ENCODE data around the gene HOMER2. TPM values are rescaled to one million over a fixed set of nuclear protein-coding genes. Genes with fewer than 3 reads are reported as not detected.

Gene HOMER2
- total and polyA plus RNA-seq, 2 experiments from 2014 or later, result 10.8 to 23.9 TPM

DNA sequence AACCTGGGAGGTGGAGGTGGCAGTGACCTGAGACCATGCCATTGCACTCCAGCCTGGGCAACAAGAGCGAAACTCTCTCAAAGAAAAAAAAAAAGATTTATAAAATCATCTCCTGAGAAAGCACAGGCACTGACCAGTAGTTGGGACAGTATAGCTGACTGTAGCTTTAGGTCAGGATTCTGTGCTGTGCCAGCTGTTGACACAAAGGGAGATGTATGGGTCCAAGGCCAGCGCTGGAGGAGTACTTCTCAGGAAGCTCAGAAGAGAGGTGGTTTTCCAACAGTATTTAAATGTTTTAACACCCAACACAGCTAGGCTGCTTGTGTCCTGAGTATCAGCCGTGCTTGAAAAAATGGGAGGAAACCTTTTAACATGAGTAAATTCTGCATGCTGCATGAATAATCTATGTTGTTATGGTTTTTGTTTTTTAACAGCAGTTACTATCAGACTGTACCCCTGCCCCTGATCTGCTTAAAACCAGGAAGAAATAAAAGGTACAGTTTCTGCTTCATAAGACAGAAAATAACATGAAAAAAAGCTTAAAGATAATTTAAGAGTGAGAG, 40.0 kb upstream of the HOMER2 start:
- H3K27me3 ChIP-seq (ENCODE audit: insufficient read depth), result no peaks in the 10 kb centered on the region
- H3K4me3 Mint-ChIP-seq, result no peak overlapping the region
- no peaks in the 10 kb centered on the region; the same call in 2 of the 3 replicates for H3K9me3 Mint-ChIP-seq
- peaks cover 10% of the 10 kb centered on the region for H3K36me3 ChIP-seq (ENCODE audit: insufficient read depth)
- no peak for ATAC-seq
- H3K4me1 Mint-ChIP-seq, result no peaks in the 10 kb centered on the region; the same call in 2 of the 3 replicates
- H3K27me3 Mint-ChIP-seq (ENCODE audit: insufficient read depth, low read depth, poor library complexity), result peaks cover 5% of the 10 kb centered on the region
- no peaks in the 10 kb centered on the region for H3F3A ChIP-seq (replicated peaks; ENCODE audit: low read depth)
- H3K79me2 ChIP-seq (replicated peaks; ENCODE audit: insufficient read depth), result peaks cover 8% of the 10 kb centered on the region; the same call in 1 of the 2 replicates
- H2AFZ ChIP-seq, result no peak overlapping the region
- TF ChIP-seq EZH2phosphoT487 (IDR thresholded peaks at IDR 0.05; ENCODE audit: unreplicated experiment) (no peak), CREB1 (CRISPR knock-in tag; IDR thresholded peaks at IDR 0.05; ENCODE audit: low read depth) (no peak)
- TF ChIP-seq, protein P1, sequence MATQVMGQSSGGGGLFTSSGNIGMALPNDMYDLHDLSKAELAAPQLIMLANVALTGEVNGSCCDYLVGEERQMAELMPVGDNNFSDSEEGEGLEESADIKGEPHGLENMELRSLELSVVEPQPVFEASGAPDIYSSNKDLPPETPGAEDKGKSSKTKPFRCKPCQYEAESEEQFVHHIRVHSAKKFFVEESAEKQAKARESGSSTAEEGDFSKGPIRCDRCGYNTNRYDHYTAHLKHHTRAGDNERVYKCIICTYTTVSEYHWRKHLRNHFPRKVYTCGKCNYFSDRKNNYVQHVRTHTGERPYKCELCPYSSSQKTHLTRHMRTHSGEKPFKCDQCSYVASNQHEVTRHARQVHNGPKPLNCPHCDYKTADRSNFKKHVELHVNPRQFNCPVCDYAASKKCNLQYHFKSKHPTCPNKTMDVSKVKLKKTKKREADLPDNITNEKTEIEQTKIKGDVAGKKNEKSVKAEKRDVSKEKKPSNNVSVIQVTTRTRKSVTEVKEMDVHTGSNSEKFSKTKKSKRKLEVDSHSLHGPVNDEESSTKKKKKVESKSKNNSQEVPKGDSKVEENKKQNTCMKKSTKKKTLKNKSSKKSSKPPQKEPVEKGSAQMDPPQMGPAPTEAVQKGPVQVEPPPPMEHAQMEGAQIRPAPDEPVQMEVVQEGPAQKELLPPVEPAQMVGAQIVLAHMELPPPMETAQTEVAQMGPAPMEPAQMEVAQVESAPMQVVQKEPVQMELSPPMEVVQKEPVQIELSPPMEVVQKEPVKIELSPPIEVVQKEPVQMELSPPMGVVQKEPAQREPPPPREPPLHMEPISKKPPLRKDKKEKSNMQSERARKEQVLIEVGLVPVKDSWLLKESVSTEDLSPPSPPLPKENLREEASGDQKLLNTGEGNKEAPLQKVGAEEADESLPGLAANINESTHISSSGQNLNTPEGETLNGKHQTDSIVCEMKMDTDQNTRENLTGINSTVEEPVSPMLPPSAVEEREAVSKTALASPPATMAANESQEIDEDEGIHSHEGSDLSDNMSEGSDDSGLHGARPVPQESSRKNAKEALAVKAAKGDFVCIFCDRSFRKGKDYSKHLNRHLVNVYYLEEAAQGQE (IDR thresholded peaks at IDR 0.05; ENCODE audit: unreplicated experiment), result no peak
- no peaks in the 10 kb centered on the region for H3K4me1 ChIP-seq (ENCODE audit: insufficient read depth)
- H3K36me3 Mint-ChIP-seq (ENCODE audit: low read depth), result peaks cover 30% of the 10 kb centered on the region
- no peak overlapping the region for H3K27ac ChIP-seq (ENCODE audit: low read depth)
- H3K4me3 ChIP-seq, result no peak overlapping the region
- no peaks in the 10 kb centered on the region for H3K9me2 ChIP-seq (ENCODE audit: insufficient read depth)
- H4K20me1 ChIP-seq (replicated peaks; ENCODE audit: insufficient read depth), result 0 out of 2 replicates have a peak, but pooled peaks cover 5% of the 10 kb centered on the region
- H3K4me2 ChIP-seq, result no peak overlapping the region
- DNase-seq (ENCODE audit: low spot score), result no peak
- H3K27ac Mint-ChIP-seq, result no peak overlapping the region

DNA sequence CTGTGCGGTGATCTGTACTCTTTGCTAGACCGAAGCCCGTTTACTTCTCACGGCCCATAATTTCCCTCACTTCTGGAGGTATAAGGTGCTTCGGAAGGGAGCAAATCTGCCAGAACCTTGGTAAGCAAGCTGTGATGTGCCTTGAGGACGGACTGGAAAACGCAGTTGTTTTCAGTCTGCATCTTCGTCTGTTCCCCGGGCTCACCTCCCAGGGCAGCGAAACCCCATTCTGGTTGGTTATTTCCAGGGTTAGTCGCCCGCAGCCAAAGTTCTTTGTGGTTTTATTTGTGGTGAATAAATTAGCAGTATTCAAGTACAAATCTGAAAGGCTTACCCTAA, 33.9 kb upstream of the HOMER2 start:
- H3K4me3 Mint-ChIP-seq, result peak overlapping the region; percentile 99
- TF ChIP-seq, protein P2, sequence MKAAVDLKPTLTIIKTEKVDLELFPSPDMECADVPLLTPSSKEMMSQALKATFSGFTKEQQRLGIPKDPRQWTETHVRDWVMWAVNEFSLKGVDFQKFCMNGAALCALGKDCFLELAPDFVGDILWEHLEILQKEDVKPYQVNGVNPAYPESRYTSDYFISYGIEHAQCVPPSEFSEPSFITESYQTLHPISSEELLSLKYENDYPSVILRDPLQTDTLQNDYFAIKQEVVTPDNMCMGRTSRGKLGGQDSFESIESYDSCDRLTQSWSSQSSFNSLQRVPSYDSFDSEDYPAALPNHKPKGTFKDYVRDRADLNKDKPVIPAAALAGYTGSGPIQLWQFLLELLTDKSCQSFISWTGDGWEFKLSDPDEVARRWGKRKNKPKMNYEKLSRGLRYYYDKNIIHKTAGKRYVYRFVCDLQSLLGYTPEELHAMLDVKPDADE (IDR thresholded peaks at IDR 0.05), result no peak
- TF ChIP-seq ZNF331 (CRISPR knock-in tag; IDR thresholded peaks at IDR 0.05; ENCODE audit: low read depth) (no peak), CREB1 (CRISPR knock-in tag; IDR thresholded peaks at IDR 0.05; ENCODE audit: low read depth) (no peak)
- Histone ChIP-seq H3K27ac (ENCODE audit: low read depth) (no peak overlapping the region), H4K20me1 (replicated peaks; ENCODE audit: insufficient read depth) (0 out of 2 replicates have a peak, but pooled peaks cover 11% of the 10 kb centered on the region), H3K79me2 (replicated peaks; ENCODE audit: insufficient read depth) (peaks cover 21% of the 10 kb centered on the region), H3K4me3 (peak overlapping the region; percentile 94), H3K4me2 (peak overlapping the region; percentile 98), H3K27me3 (ENCODE audit: insufficient read depth) (peaks cover 11% of the 10 kb centered on the region), H2AFZ (peak overlapping the region; percentile 94), H3K9me2 (ENCODE audit: insufficient read depth) (peaks cover 8% of the 10 kb centered on the region), H3F3A (replicated peaks; ENCODE audit: low read depth) (no peaks in the 10 kb centered on the region), H3K36me3 (ENCODE audit: insufficient read depth) (peaks cover 10% of the 10 kb centered on the region), H3K4me1 (ENCODE audit: insufficient read depth) (0 out of 2 replicates have a peak, but pooled peaks cover 7% of the 10 kb centered on the region)
- ATAC-seq, result peak; percentile 49
- H3K4me1 Mint-ChIP-seq, result peaks cover 15% of the 10 kb centered on the region
- peaks cover 14% of the 10 kb centered on the region for H3K27me3 Mint-ChIP-seq (ENCODE audit: insufficient read depth, low read depth, poor library complexity)
- H3K36me3 Mint-ChIP-seq (ENCODE audit: low read depth), result peaks cover 36% of the 10 kb centered on the region
- no peak for DNase-seq (ENCODE audit: low spot score)
- H3K27ac Mint-ChIP-seq, result no peak overlapping the region
- H3K9me3 Mint-ChIP-seq, result peaks cover 9% of the 10 kb centered on the region; the same call in 1 of the 3 replicates

All from GM23338 (cell line).